HCT116 (cell line): ENCODE data around the gene LGR6.

Experiments
- EGR1 ChIP-seq: IDR thresholded peaks from 2 replicates; pipeline ENCODE4 v1.6.1; 2012; ENCODE audit warnings: low read depth
- EZH2 ChIP-seq: fragments of 200-600 bp; sonication (generic); IDR thresholded peaks from 2 replicates; pipeline ENCODE4 v1.6.1; 2017; ENCODE audit warnings: antibody characterized with exemption, mixed run types
- JUND ChIP-seq: IDR thresholded peaks from 2 replicates; pipeline ENCODE4 v1.6.1; 2012
- POLR2A ChIP-seq: IDR thresholded peaks from 2 replicates; pipeline ENCODE4 v1.7.0; 2011; ENCODE audit warnings: borderline replicate concordance; ENCODE audit not compliant: insufficient read depth, insufficient read length; ENCODE audit errors: extremely low read depth
- POLR2AphosphoS5 ChIP-seq: IDR thresholded peaks from 2 replicates; pipeline ENCODE4 v1.6.1; 2011; ENCODE audit warnings: mild to moderate bottlenecking, low read depth, low read length, moderate library complexity
- YY1 ChIP-seq: IDR thresholded peaks from 2 replicates; pipeline ENCODE4 v1.6.1; 2011; ENCODE audit warnings: low read length, low read depth, moderate library complexity, mild to moderate bottlenecking; ENCODE audit not compliant: insufficient replicate concordance; ENCODE audit errors: extremely low read depth
- ZFX ChIP-seq: fragments of 450-650 bp; IDR thresholded peaks from 2 replicates; pipeline ENCODE4 v1.6.1; 2017
- TF ChIP-seq, protein P1 (sequence below), 3 experiments: fragments of 200-600 bp in 1 of 3; sonication (generic) in 1 of 3; IDR thresholded peaks in 2 of 3; conservative IDR thresholded peaks in 1 of 3; 2 replicates each; pipeline ENCODE4 v1.5.1; 2012 to 2017; ENCODE audit warnings: low read depth in 2 of 3, low read length in 2 of 3, antibody characterized with exemption in 1 of 3, borderline replicate concordance in 1 of 3, control low read depth in 1 of 3, mild to moderate bottlenecking in 1 of 3, mixed read lengths in 1 of 3, mixed run types in 1 of 3, moderate library complexity in 1 of 3; ENCODE audit not compliant: insufficient read depth in 1 of 3

DNA sequence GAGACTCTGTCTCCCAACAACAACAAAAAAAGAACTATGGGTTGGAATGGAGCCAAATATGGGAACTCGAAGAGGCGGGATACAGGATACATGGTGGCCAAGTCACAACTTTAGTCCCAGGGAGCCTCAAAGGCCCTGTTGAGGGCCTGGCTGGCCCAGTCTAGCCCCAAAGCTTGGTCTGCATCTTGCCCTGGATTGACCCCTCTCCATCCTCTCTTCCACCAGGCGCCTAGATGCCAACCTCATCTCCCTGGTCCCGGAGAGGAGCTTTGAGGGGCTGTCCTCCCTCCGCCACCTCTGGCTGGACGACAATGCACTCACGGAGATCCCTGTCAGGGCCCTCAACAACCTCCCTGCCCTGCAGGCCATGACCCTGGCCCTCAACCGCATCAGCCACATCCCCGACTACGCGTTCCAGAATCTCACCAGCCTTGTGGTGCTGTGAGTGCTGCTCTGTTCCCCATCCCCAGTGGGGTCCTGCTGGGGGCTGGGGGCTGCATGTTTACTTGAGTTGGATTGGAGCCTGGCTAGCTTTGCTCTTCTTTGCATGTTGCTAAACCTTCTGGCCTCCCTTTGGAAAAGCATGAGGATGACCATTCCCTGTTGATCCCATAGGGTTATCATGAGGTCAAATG, 82.6 kb downstream of the LGR6 start:
- TF ChIP-seq POLR2A (no peak), EGR1 (no peak), EZH2 (no peak), ZFX (no peak), POLR2AphosphoS5 (no peak), YY1 (no peak), JUND (no peak)
- TF ChIP-seq, protein P1, sequence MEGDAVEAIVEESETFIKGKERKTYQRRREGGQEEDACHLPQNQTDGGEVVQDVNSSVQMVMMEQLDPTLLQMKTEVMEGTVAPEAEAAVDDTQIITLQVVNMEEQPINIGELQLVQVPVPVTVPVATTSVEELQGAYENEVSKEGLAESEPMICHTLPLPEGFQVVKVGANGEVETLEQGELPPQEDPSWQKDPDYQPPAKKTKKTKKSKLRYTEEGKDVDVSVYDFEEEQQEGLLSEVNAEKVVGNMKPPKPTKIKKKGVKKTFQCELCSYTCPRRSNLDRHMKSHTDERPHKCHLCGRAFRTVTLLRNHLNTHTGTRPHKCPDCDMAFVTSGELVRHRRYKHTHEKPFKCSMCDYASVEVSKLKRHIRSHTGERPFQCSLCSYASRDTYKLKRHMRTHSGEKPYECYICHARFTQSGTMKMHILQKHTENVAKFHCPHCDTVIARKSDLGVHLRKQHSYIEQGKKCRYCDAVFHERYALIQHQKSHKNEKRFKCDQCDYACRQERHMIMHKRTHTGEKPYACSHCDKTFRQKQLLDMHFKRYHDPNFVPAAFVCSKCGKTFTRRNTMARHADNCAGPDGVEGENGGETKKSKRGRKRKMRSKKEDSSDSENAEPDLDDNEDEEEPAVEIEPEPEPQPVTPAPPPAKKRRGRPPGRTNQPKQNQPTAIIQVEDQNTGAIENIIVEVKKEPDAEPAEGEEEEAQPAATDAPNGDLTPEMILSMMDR (IDR thresholded peaks at IDR 0.05 in 2 of 3, conservative IDR thresholded peaks at IDR 0.05 in 1 of 3; ENCODE audit: borderline replicate concordance in 1 of 3, insufficient read depth in 1 of 3, low read depth in 2 of 3, low read length in 2 of 3) = no peak
